Ascending aorta (tissue), 2 donors: ENCODE measurements around the gene CALM1. TPM values are rescaled to one million over a fixed set of nuclear protein-coding genes. Genes with fewer than 3 reads are reported as not detected.

Experiments
- DNase-seq, 2 donors: peaks; one replicate each; pipeline ENCODE4 v3.0.0-alpha.2; 2019; ENCODE audit warnings: low spot score in 2 of 2
- H3K27ac ChIP-seq, 2 donors: fragments of 200-600 bp; sonication (generic); one replicate each; pipeline ENCODE4 v1.5.1; 2016 to 2017; ENCODE audit warnings: mild to moderate bottlenecking in 1 of 2
- H3K27me3 ChIP-seq: fragments of 200-600 bp; sonication (generic); one replicate; pipeline ENCODE4 v1.5.1; 2017
- H3K36me3 ChIP-seq, 2 donors: fragments of 200-600 bp; sonication (generic); one replicate each; pipeline ENCODE4 v1.5.1; 2016
- H3K4me1 ChIP-seq, 2 donors: fragments of 200-600 bp; sonication (generic); one replicate each; pipeline ENCODE4 v1.5.1; 2016 to 2017; ENCODE audit warnings: mild to moderate bottlenecking in 1 of 2
- H3K4me3 ChIP-seq, 2 donors: fragments of 200-600 bp; sonication (generic); one replicate each; pipeline ENCODE4 v1.5.1; 2016 to 2017; ENCODE audit warnings: mild to moderate bottlenecking in 1 of 2
- H3K9me3 ChIP-seq, 2 donors: fragments of 200-600 bp; sonication (generic); one replicate each; pipeline ENCODE4 v1.5.1; 2016
- intact Hi-C: fragments of 100-400 bp; cut with DNase I; formaldehyde crosslinking; loops from one replicate; pipeline ENCODE4 v1.15.1; 2023
- total RNA-seq: library from RNA; depleted of rRNA; stranded (reverse); fragments of >200 nt; gene quantifications from one replicate; pipeline ENCODE4 v1.1.0, GENCODE V29; 2016
- TF ChIP-seq, protein P1 (sequence below), 3 experiments: fragments of 200-600 bp in 2 of 3; fragments of 450-650 bp in 1 of 3; sonication (generic) in 2 of 3; IDR thresholded peaks; one replicate each; pipeline ENCODE4 v1.5.1; 2016 to 2019; ENCODE audit warnings: antibody characterized with exemption in 3 of 3, mild to moderate bottlenecking in 1 of 3, moderate library complexity in 1 of 3

CALM1 gene
- total RNA-seq, 1 donor from 2014 or later: 178 TPM

GRCh38 chr14:90373887-90374286, 22.9 kb upstream of the CALM1 start:
- Histone ChIP-seq H3K27ac (no peak overlapping the region), H3K9me3 (no peaks in the 10 kb centered on the region), H3K27me3 (no peaks in the 10 kb centered on the region), H3K4me1 (no peaks in the 10 kb centered on the region), H3K36me3 (no peaks in the 10 kb centered on the region), H3K4me3 (no peak overlapping the region)
- intact Hi-C loops: no loop called here
- TF ChIP-seq, protein P1, sequence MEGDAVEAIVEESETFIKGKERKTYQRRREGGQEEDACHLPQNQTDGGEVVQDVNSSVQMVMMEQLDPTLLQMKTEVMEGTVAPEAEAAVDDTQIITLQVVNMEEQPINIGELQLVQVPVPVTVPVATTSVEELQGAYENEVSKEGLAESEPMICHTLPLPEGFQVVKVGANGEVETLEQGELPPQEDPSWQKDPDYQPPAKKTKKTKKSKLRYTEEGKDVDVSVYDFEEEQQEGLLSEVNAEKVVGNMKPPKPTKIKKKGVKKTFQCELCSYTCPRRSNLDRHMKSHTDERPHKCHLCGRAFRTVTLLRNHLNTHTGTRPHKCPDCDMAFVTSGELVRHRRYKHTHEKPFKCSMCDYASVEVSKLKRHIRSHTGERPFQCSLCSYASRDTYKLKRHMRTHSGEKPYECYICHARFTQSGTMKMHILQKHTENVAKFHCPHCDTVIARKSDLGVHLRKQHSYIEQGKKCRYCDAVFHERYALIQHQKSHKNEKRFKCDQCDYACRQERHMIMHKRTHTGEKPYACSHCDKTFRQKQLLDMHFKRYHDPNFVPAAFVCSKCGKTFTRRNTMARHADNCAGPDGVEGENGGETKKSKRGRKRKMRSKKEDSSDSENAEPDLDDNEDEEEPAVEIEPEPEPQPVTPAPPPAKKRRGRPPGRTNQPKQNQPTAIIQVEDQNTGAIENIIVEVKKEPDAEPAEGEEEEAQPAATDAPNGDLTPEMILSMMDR (IDR thresholded peaks at IDR 0.05): no peak
- DNase-seq: no peak

DNA sequence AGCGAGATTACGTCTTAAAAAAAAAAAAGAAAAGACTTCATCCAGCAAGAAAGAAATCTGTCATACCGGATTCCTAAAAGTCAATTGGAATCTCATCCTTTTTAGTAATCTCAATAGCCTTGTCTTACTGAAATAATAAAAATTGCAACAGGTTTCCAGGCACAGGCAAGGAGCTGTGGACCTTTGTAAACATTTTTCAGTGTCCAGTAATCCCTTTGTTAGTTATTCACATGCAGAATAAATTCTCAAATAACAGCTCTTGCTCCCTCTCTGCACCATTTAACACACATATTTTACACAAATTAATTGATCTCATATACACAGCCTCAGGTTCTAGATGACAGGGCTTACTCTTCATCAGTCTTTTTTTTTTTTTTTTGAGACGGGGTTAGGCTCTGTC, 22.0 kb upstream of the CALM1 start:
- no peak overlapping the region for H3K4me3 ChIP-seq
- H3K27ac ChIP-seq: no peak overlapping the region
- no peaks in the 10 kb centered on the region for H3K9me3 ChIP-seq
- no peaks in the 10 kb centered on the region for H3K4me1 ChIP-seq
- intact Hi-C loops: no loop called here
- no peaks in the 10 kb centered on the region for H3K36me3 ChIP-seq
- no peaks in the 10 kb centered on the region for H3K27me3 ChIP-seq
- DNase-seq: no peak
- TF ChIP-seq, protein P1 (IDR thresholded peaks at IDR 0.05): no peak

- Histone ChIP-seq H3K9me3 (no peaks in the 10 kb centered on the region), H3K27me3 (no peaks in the 10 kb centered on the region), H3K27ac (no peak overlapping the region), H3K4me3 (no peak overlapping the region), H3K36me3 (no peaks in the 10 kb centered on the region), H3K4me1 (no peaks in the 10 kb centered on the region)
- no peak for DNase-seq
- TF ChIP-seq, protein P1 (IDR thresholded peaks at IDR 0.05): no peak
- intact Hi-C loops: no loop called here
Observed at GRCh38 chr14:90375934-90376333, 20.9 kb upstream of the CALM1 start.

DNA sequence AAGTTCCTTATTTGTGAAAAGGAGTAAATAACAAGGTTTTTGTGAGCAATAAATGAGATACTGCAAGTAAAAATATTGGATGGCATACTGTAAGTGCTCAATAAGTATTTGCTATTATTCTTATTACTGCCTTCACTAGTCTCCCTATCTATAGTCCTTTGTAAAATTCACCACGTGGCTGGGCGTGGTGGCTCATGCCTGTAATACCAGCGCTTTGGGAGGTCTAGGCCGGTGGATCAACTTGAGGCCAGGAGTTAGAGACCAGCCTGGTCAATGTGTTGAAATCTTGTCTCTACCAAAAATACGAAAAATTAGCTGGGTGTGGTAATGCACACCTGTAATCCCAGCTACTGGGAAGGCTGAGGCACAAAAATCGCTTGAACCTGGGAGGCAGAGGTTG, 18.6 kb upstream of the CALM1 start:
- Histone ChIP-seq H3K27me3 (no peaks in the 10 kb centered on the region), H3K4me3 (no peak overlapping the region), H3K27ac (no peak overlapping the region), H3K36me3 (no peaks in the 10 kb centered on the region), H3K4me1 (no peaks in the 10 kb centered on the region), H3K9me3 (no peaks in the 10 kb centered on the region)
- TF ChIP-seq, protein P1 (IDR thresholded peaks at IDR 0.05): no peak
- intact Hi-C loops: no loop called here
- DNase-seq: no peak

DNA sequence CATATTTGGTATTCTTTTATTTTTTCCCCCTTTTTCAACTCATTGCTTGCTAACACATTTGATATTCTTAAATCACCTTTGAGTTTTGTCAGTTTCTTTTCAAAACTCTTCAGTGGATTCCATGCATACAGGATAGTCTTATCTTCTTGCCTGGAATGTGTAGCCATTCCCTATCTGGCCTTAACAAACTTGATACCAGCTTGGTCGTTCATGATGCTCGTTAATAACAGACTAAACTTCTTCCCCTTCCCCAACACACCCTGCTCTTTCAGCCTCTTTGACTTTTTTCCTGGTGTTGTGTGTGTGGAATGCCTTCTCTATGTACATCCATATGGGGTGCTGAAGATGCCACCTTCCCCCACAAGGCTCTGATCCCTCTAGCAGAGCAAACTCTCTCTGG, 17.7 kb upstream of the CALM1 start:
- intact Hi-C loops: no loop called here
- Histone ChIP-seq H3K27me3 (no peaks in the 10 kb centered on the region), H3K4me1 (peaks cover 0 to 6% of the 10 kb centered on the region in 2 donors), H3K36me3 (no peaks in the 10 kb centered on the region), H3K9me3 (no peaks in the 10 kb centered on the region), H3K4me3 (no peak overlapping the region), H3K27ac (no peak overlapping the region)
- no peak for DNase-seq
- TF ChIP-seq, protein P1 (IDR thresholded peaks at IDR 0.05): no peak
